Measurements from ENCODE around the gene THBS2.
"Not testable (repeated sequence)": the region's sequence is repeated elsewhere in the genome, so short reads cannot be mapped to it uniquely, and the experiment has no call there.

Gene THBS2

GRCh38 chr6:169210611-169211010 lies 43.0 kb downstream of the THBS2 start:
- DNase-seq (ENCODE audit: low read depth in 2 of 2), result no peak

GRCh38 chr6:169208011-169208410 lies 45.6 kb downstream of the THBS2 start:
- no peak for DNase-seq (ENCODE audit: low read depth in 2 of 2)

- no peak for DNase-seq (ENCODE audit: low read depth in 2 of 2)
These were observed 46.2 kb downstream of the THBS2 start for GRCh38 chr6:169207482-169207881.

- DNase-seq (ENCODE audit: low read depth in 2 of 2), result no peak
These were observed 48.2 kb downstream of the THBS2 start for GRCh38 chr6:169205176-169206160.

GRCh38 chr6:169204167-169204566 lies 49.5 kb downstream of the THBS2 start:
- no peak for DNase-seq (ENCODE audit: low read depth in 2 of 2)

- no peak for DNase-seq (ENCODE audit: low read depth in 2 of 2)
These were observed 51.7 kb downstream of the THBS2 start for GRCh38 chr6:169201985-169202384.

GRCh38 chr6:169200893-169201514 lies 52.6 kb downstream of the THBS2 start:
- no peak for DNase-seq (ENCODE audit: low read depth in 2 of 2)

GRCh38 chr6:169199625-169200335 lies 53.9 kb downstream of the THBS2 start:
- no peak for DNase-seq (ENCODE audit: low read depth in 2 of 2)

- DNase-seq (ENCODE audit: low read depth in 2 of 2), result no peak
These were observed 54.8 kb downstream of the THBS2 start for GRCh38 chr6:169198885-169199284.

- not testable (repeated sequence) for DNase-seq (ENCODE audit: low read depth in 2 of 2)
These were observed 55.7 kb downstream of the THBS2 start for GRCh38 chr6:169197929-169198328.

GRCh38 chr6:169196279-169196678 lies 57.4 kb downstream of the THBS2 start:
- DNase-seq (ENCODE audit: low read depth in 2 of 2), result not testable (repeated sequence)

- no peak for DNase-seq (ENCODE audit: low read depth in 2 of 2)
These were observed 58.9 kb downstream of the THBS2 start for GRCh38 chr6:169194737-169195136.

GRCh38 chr6:169190970-169191369 lies 62.7 kb downstream of the THBS2 start:
- DNase-seq (ENCODE audit: low read depth in 2 of 2), result no peak

- DNase-seq (ENCODE audit: low read depth in 2 of 2), result no peak
These were observed 63.5 kb downstream of the THBS2 start for GRCh38 chr6:169190144-169190584.

GRCh38 chr6:169189686-169190085 lies 64.0 kb downstream of the THBS2 start:
- no peak for DNase-seq (ENCODE audit: low read depth in 2 of 2)

GRCh38 chr6:169189182-169189581 lies 64.5 kb downstream of the THBS2 start:
- DNase-seq (ENCODE audit: low read depth in 2 of 2), result no peak

- no peak for DNase-seq (ENCODE audit: low read depth in 2 of 2)
These were observed 65.2 kb downstream of the THBS2 start for GRCh38 chr6:169188475-169188874.

- no peak for DNase-seq (ENCODE audit: low read depth in 2 of 2)
These were observed 65.6 kb downstream of the THBS2 start for GRCh38 chr6:169188051-169188470.

- DNase-seq (ENCODE audit: low read depth in 2 of 2), result no peak
These were observed 67.0 kb downstream of the THBS2 start for GRCh38 chr6:169186496-169187169.

- DNase-seq (ENCODE audit: low read depth in 2 of 2), result no peak
These were observed 67.8 kb downstream of the THBS2 start for GRCh38 chr6:169185692-169186485.

GRCh38 chr6:169185011-169185521 lies 68.6 kb downstream of the THBS2 start:
- no peak for DNase-seq (ENCODE audit: low read depth in 2 of 2)
